SKM-1 treated with dmso at 0.1 percent for 144 hours (cell line): ENCODE measurements around the gene MZB1.

ENCODE experiments used
- DNase-seq: peaks from one replicate; lab custom pipeline; 2025; ENCODE audit not compliant: unreplicated experiment; lab: John Stamatoyannopoulos, UW

Gene MZB1

GRCh38 chr5:139389701-139390638 is at the start of gene MZB1:
MZB1 (minus strand) TSS chr5:139389913; CDS start chr5:139389856, 57 bp downstream.
- no peak for DNase-seq

DNA sequence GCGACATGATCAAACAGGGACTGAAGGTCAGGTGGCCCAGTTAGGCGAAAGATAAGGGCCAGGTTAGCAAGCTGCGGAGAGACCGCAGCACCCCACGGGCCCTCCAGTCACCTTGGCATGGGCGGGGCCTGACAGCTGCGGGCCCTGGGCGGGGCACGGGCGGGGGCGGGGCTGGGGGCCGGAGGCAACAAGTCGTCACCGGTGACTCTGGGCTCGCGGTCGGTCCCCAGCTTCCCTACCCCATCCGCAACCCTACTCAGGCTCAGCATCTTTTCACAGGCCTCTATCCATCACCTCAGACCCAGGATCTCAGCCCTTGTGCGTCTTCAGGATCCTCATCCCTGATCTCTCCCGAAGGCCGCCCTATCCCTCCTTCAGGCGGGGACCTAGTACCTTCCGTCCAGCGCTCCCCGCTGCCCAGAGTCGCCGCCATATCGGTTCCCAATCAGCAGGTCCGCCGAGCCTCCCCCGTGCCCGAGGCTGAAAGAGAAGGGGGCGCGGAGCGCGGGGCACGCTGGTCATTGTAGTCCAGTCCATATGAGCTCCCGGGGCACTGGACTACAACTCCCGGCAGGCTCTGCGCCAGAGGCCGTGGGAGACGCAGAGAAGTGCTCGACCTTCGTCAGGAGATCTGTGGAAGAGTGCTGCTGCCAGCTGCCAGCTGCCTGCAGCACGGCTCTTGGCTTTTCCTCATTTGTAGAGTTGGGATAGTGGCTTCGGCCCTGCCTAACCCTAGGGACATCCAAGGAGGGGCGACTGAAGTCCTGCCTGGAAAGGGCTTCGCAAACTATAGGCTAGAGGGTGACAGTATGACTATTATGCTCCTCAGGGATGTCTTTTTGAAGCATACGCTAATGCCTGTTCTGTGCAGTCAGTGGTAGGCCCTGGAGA is 49.5 kb upstream of the MZB1 start, which contains the start of gene DNAJC18:
TSS of gene DNAJC18 (minus strand) at position 513 of the 891 bp plus-strand sequence. CDS start at position 433, 80 bp downstream.
- peak; percentile 79 for DNase-seq

GRCh38 chr5:139438707-139439012 is 48.9 kb upstream of the MZB1 start:
- DNase-seq: no peak

DNA sequence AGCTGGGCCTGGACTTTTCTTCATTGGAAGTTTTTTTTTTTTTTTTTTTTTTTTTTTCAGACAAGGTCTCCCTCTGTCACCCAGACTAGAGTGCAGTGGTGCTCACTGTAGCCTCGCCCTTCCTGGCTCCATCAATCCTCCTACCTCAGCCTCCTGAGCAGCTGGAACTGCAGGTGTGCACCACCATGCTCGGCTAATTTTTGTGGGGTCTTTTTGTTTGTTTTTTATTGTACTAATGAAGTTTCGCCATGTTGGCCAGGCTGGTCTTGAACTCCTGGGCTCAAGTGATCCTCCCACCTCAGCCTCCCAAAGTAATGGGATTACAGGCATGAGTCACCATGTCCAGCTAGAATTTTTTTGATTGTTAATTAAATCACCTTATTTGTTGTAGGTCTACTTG is 46.0 kb upstream of the MZB1 start:
- DNase-seq: no peak

GRCh38 chr5:139431706-139432105 is 42.0 kb upstream of the MZB1 start:
- DNase-seq: no peak

DNA sequence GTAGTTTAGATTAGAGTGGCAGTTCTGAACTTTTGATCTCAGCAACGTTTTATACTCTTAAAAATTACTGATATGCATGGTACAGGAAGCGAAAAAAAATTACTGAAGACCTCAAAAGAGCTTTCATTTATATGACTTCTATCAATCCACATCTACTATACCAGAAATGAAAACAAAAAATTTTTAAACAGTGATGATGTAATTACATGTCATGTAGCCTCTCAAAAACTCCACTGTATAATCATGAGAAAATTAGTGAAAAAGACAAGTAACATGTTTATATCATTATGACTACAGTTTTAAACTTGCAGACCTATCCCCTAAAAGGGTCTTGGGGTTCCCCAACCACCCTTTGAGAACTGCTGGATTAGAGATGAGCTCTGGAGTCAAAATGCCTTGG is 40.3 kb upstream of the MZB1 start:
- no peak for DNase-seq

DNA sequence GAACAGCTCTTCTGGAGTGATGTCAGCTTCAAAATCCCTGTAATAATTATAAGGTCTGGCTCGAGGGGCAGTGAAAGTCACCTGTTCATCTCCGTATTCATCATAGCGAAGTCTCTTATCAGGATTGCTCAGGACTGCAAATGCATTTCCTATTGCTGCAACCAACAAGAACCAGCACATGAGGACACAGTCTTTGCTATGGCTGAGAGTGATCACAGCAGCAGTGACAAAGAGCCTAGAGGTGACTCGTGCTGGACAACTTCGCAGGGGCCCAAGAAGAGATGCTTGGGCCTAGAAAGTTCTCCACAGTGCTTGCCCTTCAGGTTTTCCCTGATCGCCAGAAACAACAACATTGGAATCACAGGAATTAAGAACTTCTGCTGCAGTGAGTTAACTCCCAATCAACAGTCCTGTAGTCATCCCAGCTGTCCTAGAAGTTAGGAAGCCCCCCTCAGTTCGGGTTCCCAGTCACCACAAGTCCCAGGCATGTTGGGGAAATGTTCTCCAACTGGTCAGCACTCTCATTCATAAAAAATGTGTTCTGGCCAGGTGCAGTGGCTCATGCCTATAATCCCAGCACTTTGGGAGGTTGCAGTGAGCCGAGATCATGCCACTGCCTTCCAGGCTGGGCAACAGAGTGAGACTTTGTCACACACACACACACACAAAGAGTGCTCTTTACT is 36.6 kb upstream of the MZB1 start:
- no peak for DNase-seq

DNA sequence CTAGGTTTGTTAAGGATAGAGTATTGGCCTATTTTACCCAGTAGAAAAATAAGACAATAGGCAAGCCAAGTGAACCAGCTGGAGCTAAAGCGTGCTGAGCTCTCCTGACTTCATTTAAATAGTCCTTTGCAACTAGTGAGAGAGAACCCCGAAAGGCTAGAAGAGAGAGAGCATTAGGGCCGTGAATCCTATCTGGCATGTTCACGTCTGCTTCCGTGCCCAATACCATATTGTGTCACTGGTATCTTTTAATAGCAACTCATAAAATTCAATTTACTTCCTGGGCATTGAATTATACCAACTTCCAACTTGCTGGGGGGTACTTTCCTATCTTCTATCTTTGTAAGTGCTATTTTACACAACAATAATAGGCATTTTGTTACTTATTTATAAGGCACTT is 35.8 kb upstream of the MZB1 start:
- no peak for DNase-seq

GRCh38 chr5:139422307-139422893 is 32.7 kb upstream of the MZB1 start:
- DNase-seq: peak; percentile 86

DNA sequence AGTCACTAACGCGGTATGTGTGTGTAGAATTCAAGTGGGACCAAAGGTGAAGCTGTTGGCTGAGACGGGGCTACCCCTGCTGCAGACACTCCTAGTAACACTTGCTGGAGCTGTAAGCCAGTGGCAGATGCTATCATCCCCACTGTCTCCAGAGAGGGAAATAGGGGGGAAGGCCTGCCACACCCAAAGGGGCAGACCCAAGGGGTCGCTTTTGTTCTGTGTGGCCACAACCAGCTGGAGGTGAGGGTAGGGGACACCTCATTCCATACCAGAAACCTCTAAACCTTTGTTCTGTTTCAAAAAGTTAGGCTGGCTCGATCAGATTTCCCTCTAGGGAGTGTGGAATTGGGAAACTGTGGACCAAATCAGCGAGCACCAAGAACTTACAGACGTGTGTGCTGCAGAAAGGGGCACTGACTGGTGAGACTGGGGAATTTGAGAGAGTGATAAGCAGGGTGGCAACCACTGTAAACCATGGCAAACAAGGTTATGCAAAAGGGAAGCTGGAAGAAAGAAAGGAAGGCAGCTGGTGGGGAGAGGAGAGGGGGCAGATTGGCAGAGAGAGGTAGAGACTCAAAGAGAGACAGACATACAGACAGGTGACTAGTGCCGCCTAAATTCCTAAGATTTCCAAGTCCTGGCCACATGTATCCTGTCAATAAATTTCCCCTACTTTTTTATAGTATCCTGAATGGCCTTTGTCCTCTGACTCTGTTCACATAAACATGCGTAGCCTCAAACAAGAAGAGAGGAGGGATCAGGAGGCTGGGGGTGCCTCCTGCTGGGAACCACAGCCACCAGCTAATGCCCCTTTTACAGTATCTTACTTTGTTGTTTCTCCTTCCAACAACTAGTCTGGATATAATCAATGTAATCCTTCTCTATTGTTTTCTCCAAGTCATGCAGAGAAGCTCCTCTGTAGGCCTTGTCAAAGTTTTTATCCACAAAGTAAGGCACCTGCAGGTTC is 29.8 kb upstream of the MZB1 start:
- no peak for DNase-seq

DNA sequence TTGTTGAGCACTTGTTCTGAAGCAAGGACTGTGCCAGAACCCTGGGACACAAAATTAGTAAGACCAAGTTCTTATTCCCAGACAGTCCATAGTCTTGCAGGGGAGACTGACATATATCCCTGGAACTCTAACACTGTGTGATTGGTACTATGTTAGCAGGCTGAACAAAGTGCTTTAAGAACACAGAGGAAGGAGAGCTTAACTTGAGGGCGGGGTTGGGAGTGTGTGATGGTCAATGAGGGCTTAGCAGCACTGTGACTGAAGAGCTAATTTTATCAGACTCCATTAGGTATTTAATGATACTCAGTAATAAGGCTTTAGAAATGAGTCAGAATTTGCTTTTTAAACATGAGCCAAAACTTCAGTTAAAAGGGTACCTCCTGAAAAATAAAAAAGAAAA is 29.1 kb upstream of the MZB1 start:
- no peak for DNase-seq

GRCh38 chr5:139417214-139417613 is 27.5 kb upstream of the MZB1 start:
- no peak for DNase-seq

DNA sequence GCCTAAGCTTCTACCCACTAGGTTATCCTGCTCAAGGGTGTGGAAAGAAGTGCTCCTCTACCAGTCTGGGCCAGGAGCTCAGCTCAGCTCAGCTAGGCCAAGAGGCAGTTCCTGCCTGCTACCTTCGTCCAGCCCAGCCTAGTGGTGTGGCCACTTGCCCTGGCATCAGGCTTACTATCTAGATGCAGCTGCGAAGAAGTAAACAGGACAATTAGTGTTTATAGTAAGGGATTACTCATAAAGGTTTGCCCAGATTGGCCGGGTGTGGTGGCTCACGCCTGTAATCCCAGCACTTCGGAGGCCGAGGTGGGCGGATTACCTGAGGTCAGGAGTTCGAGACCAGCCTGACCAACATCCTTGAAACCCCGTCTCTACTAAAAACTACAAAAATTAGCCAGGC is 26.9 kb upstream of the MZB1 start:
- DNase-seq: no peak

- DNase-seq: no peak
Observed at GRCh38 chr5:139415869-139416268, 26.2 kb upstream of the MZB1 start.

DNA sequence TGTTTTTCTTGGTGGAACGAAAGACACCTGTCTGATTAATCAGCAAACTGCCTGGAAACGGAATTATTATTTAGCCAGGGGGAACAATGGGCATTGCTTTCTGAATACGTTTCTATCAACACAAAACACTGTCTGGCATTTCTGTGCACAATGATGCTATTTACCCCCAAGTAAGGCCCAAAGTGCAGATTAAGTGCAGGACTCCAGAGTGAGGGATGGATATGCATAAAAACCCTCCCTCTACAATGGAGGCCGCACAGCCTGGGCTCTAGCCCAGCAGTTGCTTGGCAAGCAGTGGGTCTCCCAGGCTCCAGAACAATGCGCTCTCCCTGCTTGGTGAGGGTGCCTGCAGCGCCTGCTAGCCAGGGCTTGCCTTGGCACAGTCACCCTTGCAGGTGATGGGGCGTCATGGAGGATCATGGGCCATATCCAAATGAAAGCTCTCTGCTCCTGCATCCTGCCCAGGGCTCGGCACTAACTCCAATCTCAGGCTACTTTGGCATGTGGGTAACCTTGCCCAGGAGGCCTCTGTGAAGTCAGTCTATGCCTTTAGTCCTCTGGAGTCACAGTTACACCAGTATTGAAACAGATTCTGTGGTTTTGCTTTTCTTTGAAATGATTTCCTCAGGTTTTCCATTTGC is 25.6 kb upstream of the MZB1 start:
- DNase-seq: no peak

GRCh38 chr5:139414581-139415130 is 24.9 kb upstream of the MZB1 start:
- DNase-seq: no peak

DNA sequence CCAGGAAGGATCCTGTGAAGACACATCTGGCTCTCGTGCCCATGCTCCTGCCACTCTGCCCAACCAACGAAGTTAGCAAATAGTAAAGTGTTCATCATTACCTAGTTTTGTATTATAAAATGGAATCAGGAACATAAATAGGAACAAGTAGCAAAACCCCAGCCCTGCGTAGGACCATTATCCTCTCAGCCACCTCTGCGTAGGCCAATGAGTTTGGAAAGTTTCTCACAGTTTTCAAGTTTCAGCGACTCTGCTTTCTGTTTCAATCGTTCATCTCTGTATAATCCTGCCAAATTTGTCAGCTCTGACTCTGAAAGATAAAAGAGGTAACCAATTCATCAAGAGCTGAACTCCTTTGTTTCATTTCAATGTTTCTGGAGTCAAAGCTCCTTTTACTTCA is 24.2 kb upstream of the MZB1 start:
- no peak for DNase-seq

- no peak for DNase-seq
Observed at GRCh38 chr5:139413153-139413552, 23.4 kb upstream of the MZB1 start.
